Tibial nerve (tissue), 4 donors: ENCODE data around the gene SULT1A1. TPM values are rescaled to one million over a fixed set of nuclear protein-coding genes. Genes with fewer than 3 reads are reported as not detected.
"Not testable (repeated sequence)": the region's sequence is repeated elsewhere in the genome, so short reads cannot be mapped to it uniquely, and the experiment has no call there.

Experiments
- DNase-seq, 2 donors: peaks; one replicate each; pipeline ENCODE4 v3.0.0-alpha.2; 2019; ENCODE audit warnings: low spot score in 2 of 2
- H3K27ac ChIP-seq, 4 donors: fragments of 200-600 bp; sonication (generic) in 3 of 4; one replicate each; pipeline ENCODE4 v1.5.1; 2017 to 2019; ENCODE audit warnings: mild to moderate bottlenecking in 1 of 4
- H3K27me3 ChIP-seq, 2 donors: fragments of 200-600 bp; sonication (generic) in 1 of 2; one replicate each; pipeline versions ENCODE4 v1.5.1 to v1.6.0; 2017 to 2019
- H3K36me3 ChIP-seq, 3 donors: fragments of 200-600 bp; sonication (generic); one replicate each; pipeline ENCODE4 v1.5.1; 2018 to 2019
- H3K4me1 ChIP-seq, 4 donors: fragments of 200-600 bp; sonication (generic) in 3 of 4; one replicate each; pipeline ENCODE4 v1.5.1; 2017 to 2019
- H3K4me3 ChIP-seq, 4 donors: fragments of 200-600 bp; sonication (generic) in 3 of 4; one replicate each; pipeline ENCODE4 v1.5.1; 2017 to 2019; ENCODE audit warnings: mild to moderate bottlenecking in 1 of 4, moderate library complexity in 1 of 4
- H3K9me3 ChIP-seq, 4 donors: fragments of 200-600 bp; sonication (generic) in 3 of 4; one replicate each; pipeline ENCODE4 v1.5.1; 2017 to 2019
- CTCF ChIP-seq, 5 experiments: fragments of 200-600 bp in 3 of 5; fragments of 450-650 bp in 2 of 5; sonication (generic) in 3 of 5; IDR thresholded peaks; one replicate each; pipeline ENCODE4 v1.5.1; 2016 to 2019; ENCODE audit warnings: antibody characterized with exemption in 5 of 5, mild to moderate bottlenecking in 3 of 5, moderate library complexity in 2 of 5
- EP300 ChIP-seq, 2 donors: sonication (generic); formaldehyde crosslinking; IDR thresholded peaks; one replicate each; pipeline ENCODE4 v1.6.1; 2017; ENCODE audit warnings: antibody characterized with exemption in 2 of 2, mild to moderate bottlenecking in 1 of 2
- POLR2A ChIP-seq, 2 donors: fragments of 450-650 bp; IDR thresholded peaks; one replicate each; pipeline ENCODE4 v1.6.1; 2017; ENCODE audit warnings: antibody characterized with exemption in 2 of 2, mild to moderate bottlenecking in 2 of 2, moderate library complexity in 2 of 2
- WGBS, 2 donors: methylation state at CpG; one replicate each; pipeline ENCODE4 v1.1.5; 2018; 5-methylcytosine and 5-hydroxymethylcytosine counted together
- total RNA-seq, 4 donors: library from RNA; depleted of rRNA; stranded (reverse); fragments of >200 nt; gene quantifications; one replicate each; pipeline ENCODE4 v1.1.0, GENCODE V29; 2016

The SULT1A1 gene
- total RNA-seq, 4 donors from 2014 or later, result 30.9 to 59.8 (median 43.7) TPM

- not testable (repeated sequence) for DNase-seq, H3K9me3 ChIP-seq, H3K27ac ChIP-seq, H3K4me3 ChIP-seq
- Histone ChIP-seq H3K4me1 (peaks cover 0 to 15% (median 2%) of the 10 kb centered on the region in 4 donors), H3K27me3 (peaks cover 0 to 31% of the 10 kb centered on the region in 2 donors), H3K36me3 (peaks cover 0 to 13% (median 0%) of the 10 kb centered on the region in 3 donors)
- WGBS, 2 donors, result no CpG with 5 or more reads among the region's 17 CpGs
These were observed 10.2 kb downstream of the SULT1A1 start for GRCh38 chr16:28599377-28600285.

GRCh38 chr16:28597692-28598261 lies 12.1 kb downstream of the SULT1A1 start:
- WGBS, 2 donors, result 62 to 65% methylated on average over 9 of the region's 9 CpGs
- H3K4me1 ChIP-seq, result peaks cover 0 to 15% (median 2%) of the 10 kb centered on the region in 4 donors
- no peak for DNase-seq
- H3K27me3 ChIP-seq, result peaks cover 0 to 15% of the 10 kb centered on the region in 2 donors
- peaks cover 0 to 5% (median 0%) of the 10 kb centered on the region in 3 donors for H3K36me3 ChIP-seq
- no peak overlapping the region for H3K4me3 ChIP-seq
- no peaks in the 10 kb centered on the region for H3K9me3 ChIP-seq
- no peak for TF ChIP-seq CTCF (IDR thresholded peaks at IDR 0.05)
- no peak for TF ChIP-seq POLR2A (IDR thresholded peaks at IDR 0.05)
- no peak for TF ChIP-seq EP300 (IDR thresholded peaks at IDR 0.05)
- peak overlapping the region in 1 of 4 donors; percentile 26 for H3K27ac ChIP-seq

GRCh38 chr16:28596840-28597691 lies 12.8 kb downstream of the SULT1A1 start, which contains the start of gene SULT1A2:
Gene SULT1A2 (minus strand): TSS chr16:28597050. CDS start chr16:28595930, 1,120 bp downstream.
- Histone ChIP-seq H3K4me1 (peaks cover 0 to 15% (median 2%) of the 10 kb centered on the region in 4 donors), H3K27ac (peak within 1 kb of the TSS in 2 of 4 donors; percentile 13 to 26), H3K4me3 (peak within 1 kb of the TSS in 1 of 4 donors; percentile 20), H3K36me3 (peaks cover 0 to 12% (median 0%) of the 10 kb centered on the region in 3 donors), H3K9me3 (no peaks in the 10 kb centered on the region), H3K27me3 (peaks cover 0 to 10% of the 10 kb centered on the region in 2 donors)
- no peak for DNase-seq
- TF ChIP-seq POLR2A (IDR thresholded peaks at IDR 0.05), result no peak
- TF ChIP-seq CTCF (IDR thresholded peaks at IDR 0.05), result no peak
- TF ChIP-seq EP300 (IDR thresholded peaks at IDR 0.05), result no peak
- WGBS, 2 donors, result 25 to 29% methylated on average over 11 of the region's 11 CpGs

GRCh38 chr16:28596115-28596630 lies 13.7 kb downstream of the SULT1A1 start:
- H3K4me3 ChIP-seq, result no peak overlapping the region
- WGBS, 2 donors, result 55 to 57% methylated on average over 4 to 8 of the region's 8 CpGs
- peak overlapping the region in 1 of 4 donors; percentile 10 for H3K27ac ChIP-seq

GRCh38 chr16:28595451-28595850 lies 14.4 kb downstream of the SULT1A1 start:
- not testable (repeated sequence) for H3K4me3 ChIP-seq, H3K27me3 ChIP-seq, H3K9me3 ChIP-seq, H3K27ac ChIP-seq, DNase-seq
- 92 to 95% methylated on average over 4 to 6 of the region's 6 CpGs for WGBS, 2 donors
- peaks cover 0 to 28% (median 2%) of the 10 kb centered on the region in 3 donors for H3K36me3 ChIP-seq
- peaks cover 0 to 15% (median 2%) of the 10 kb centered on the region in 4 donors for H3K4me1 ChIP-seq

More at GRCh38 chr16:28596115-28596630, 13.7 kb downstream of the SULT1A1 start:
- Histone ChIP-seq H3K9me3 (no peaks in the 10 kb centered on the region), H3K36me3 (peaks cover 0 to 21% (median 0%) of the 10 kb centered on the region in 3 donors), H3K4me1 (peaks cover 0 to 15% (median 2%) of the 10 kb centered on the region in 4 donors), H3K27me3 (peaks cover 0 to 3% of the 10 kb centered on the region in 2 donors)
- no peak for DNase-seq
- no peak for TF ChIP-seq EP300 (IDR thresholded peaks at IDR 0.05)

- Histone ChIP-seq H3K27me3 (no peaks in the 10 kb centered on the region), H3K4me3 (no peak overlapping the region), H3K4me1 (peaks cover 0 to 15% (median 2%) of the 10 kb centered on the region in 4 donors), H3K9me3 (no peaks in the 10 kb centered on the region), H3K27ac (no peak overlapping the region), H3K36me3 (peaks cover 0 to 52% (median 3%) of the 10 kb centered on the region in 3 donors)
- TF ChIP-seq POLR2A (IDR thresholded peaks at IDR 0.05), result no peak
- no peak for TF ChIP-seq EP300 (IDR thresholded peaks at IDR 0.05)
- TF ChIP-seq CTCF (IDR thresholded peaks at IDR 0.05), result no peak
- 86 to 87% methylated on average over 11 to 13 of the region's 13 CpGs for WGBS, 2 donors
- no peak for DNase-seq
These were observed 16.8 kb downstream of the SULT1A1 start for GRCh38 chr16:28592979-28593553.
